ENCODE measurements around the gene CMTM7.

DNA sequence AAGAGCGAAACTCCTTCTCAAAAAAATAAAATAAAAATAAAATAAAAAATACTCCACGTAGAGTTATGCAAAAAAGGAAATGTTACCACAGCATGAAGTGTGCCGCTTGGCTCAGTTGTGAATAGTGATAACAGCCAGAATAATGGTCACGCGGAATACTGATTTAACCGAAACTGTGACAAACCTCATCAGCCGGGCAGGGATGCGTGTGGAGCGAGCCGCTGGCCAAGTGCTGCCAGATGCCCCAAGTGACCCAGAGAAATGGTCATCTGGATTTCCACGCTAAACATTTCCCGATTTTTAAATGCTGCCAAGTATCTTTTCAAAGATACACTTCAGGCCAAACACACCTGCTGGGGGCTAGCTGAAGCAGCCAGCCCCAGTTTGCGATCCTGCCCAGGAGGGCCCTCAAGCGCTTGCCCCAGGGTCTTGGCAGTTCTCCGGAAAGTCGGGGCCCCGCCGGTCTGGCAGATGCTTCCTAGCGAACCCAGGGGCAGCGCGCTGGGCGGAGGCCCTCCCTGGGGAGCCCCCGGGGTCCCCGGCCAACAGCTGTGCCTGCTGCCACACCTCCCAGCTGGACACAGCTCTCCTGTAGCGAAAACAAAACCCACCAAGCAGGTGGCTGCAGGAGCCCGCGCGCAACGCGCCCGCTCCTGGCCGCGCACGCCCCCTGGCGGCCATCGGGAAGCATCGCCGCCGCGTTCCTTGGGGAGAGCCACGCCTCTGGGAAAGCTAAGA lies 75.8 kb downstream of the CMTM7 start:
- TF ChIP-seq, protein P1, sequence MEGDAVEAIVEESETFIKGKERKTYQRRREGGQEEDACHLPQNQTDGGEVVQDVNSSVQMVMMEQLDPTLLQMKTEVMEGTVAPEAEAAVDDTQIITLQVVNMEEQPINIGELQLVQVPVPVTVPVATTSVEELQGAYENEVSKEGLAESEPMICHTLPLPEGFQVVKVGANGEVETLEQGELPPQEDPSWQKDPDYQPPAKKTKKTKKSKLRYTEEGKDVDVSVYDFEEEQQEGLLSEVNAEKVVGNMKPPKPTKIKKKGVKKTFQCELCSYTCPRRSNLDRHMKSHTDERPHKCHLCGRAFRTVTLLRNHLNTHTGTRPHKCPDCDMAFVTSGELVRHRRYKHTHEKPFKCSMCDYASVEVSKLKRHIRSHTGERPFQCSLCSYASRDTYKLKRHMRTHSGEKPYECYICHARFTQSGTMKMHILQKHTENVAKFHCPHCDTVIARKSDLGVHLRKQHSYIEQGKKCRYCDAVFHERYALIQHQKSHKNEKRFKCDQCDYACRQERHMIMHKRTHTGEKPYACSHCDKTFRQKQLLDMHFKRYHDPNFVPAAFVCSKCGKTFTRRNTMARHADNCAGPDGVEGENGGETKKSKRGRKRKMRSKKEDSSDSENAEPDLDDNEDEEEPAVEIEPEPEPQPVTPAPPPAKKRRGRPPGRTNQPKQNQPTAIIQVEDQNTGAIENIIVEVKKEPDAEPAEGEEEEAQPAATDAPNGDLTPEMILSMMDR (IDR thresholded peaks at IDR 0.05): peak; percentile 98 to 100 (median 99)
- peak in 1 of 2 donors; percentile 15 for TF ChIP-seq POLR2A (IDR thresholded peaks at IDR 0.05)
